HG03139 (cell line): ENCODE measurements around the gene VWA3A.
"Not testable (repeated sequence)": the region's sequence is repeated elsewhere in the genome, so short reads cannot be mapped to it uniquely, and the experiment has no call there.

Experiments used
- ATAC-seq: cut with Tn5 transposase; IDR thresholded peaks from one replicate; pipeline ENCODE4 v1.9.1; 2021; ENCODE audit not compliant: unreplicated experiment

Gene VWA3A

DNA sequence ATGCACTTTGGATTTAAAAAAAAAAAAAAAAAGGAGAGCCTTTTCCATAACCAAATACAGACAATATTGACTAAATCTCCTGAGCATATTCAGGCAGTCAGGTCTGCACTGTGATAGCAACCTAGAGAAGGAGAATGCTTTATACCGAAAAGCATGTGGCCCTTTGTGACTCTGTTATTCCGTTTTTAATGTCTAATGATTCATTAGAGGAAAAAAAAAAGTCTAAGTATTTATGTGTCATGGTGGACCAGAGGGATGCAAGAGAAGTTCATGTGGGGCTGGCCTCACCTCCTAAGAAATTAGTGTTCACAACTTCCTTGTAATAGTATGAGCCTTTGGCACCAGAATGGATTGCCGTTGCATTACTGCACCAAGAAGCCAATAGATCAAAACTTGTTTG is 11.3 kb upstream of the VWA3A start:
- no peak for ATAC-seq

- no peak for ATAC-seq
Measured at GRCh38 chr16:22086440-22086839, 5.9 kb upstream of the VWA3A start.

DNA sequence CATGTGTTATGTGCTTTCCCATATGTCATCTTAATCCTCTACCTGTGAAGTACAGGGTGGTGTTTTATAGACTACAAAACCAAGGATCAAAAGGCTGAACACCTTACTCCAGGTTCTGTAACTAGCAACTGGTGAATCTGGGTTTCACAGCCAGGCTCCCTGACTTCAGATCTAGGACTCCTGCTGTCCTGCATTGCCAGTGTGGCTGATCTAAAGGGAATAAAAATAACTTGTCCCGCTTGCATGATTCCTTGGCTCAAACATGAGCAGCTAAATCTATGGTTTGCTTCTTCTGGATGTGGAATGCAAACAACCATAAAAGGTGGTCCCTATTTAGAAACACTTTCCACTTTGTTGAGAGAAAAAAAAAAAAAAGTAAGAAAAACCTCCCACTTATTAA is 3.7 kb upstream of the VWA3A start:
- ATAC-seq, result no peak

GRCh38 chr16:22089910-22090309 is 2.4 kb upstream of the VWA3A start:
- no peak for ATAC-seq

- ATAC-seq, result no peak
Measured at GRCh38 chr16:22091721-22092120, 620 bp upstream of the VWA3A start.

DNA sequence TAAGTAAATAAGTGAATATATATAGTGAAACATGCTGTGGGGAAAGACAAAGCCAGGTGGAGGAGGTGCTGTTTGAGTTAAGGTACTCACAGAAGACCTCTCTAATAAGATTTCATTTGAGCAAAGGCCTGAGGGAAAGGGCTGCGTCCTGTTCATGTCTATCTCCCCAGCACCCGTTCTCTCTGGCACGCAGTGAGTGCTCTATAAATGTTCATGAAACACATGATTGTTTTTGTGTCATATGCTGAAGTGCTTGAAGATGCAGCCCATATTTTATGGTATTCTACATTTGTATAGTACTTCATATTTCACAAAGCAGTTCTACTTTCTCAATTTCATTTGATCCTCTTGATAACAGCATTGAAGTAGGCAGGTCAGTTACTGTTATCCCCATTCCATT is 990 bp downstream of the VWA3A start:
- no peak for ATAC-seq

GRCh38 chr16:22093996-22094395 is 1.7 kb downstream of the VWA3A start:
- ATAC-seq, result no peak

DNA sequence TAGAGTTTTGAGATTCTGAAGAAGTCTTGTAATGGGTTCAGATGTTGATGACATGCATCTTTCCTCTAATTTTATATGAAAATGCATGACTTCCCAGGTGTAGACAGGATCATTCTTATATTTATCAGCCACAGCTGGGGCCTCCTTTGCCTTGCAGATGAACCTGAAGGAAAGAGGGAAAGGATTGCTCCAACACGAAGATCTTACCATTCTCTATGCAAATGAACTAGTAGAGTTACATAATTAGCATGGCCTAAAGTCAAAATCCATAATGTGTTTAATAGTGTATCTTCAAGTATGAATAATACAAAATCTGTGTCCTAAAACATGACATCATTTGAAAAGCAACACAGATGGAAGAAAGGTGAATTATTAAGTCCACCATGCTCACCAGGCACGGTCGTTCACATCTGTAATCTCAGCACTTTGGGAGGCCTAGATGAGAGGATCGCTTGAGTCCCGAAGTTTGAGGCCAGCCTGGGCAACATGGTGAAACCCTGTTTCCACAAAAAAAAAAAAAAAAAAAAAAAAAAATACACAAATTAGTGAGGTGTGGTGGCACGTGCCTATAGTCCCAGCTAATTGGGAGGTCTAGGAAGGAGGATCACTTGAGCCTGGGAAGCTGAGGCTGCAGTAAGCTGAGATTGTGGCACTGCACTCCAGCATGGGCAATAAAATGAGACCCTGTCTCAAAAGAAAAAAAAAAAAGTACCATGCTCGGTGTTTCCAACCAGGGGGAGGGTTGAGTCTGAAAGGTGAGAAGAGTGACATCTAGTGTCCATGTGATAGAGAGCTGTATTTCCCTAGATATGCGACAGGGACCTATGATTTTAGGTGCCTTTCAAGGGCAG is 6.3 kb downstream of the VWA3A start:
- no peak for ATAC-seq

GRCh38 chr16:22099256-22099975 is 7.1 kb downstream of the VWA3A start:
- ATAC-seq, result no peak

DNA sequence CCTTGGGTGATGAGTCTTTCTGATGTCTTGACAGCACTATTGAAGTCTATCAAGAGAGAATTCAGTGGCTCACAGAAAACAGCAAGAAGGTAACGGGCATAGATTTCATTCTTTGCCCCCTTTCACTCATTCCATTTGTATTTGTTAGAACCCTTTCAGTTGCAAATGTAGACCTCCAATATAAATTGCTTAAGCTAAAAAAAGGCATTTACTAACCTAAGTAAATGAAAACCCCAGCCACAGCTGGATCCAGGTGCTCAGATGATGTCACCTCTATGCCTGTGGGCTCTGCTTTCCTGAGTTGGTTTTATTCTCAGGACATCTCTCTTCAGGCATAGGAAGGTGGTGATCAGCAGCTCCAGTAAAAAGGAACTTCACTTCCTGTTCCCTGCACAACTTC is 11.1 kb downstream of the VWA3A start:
- ATAC-seq, result no peak

DNA sequence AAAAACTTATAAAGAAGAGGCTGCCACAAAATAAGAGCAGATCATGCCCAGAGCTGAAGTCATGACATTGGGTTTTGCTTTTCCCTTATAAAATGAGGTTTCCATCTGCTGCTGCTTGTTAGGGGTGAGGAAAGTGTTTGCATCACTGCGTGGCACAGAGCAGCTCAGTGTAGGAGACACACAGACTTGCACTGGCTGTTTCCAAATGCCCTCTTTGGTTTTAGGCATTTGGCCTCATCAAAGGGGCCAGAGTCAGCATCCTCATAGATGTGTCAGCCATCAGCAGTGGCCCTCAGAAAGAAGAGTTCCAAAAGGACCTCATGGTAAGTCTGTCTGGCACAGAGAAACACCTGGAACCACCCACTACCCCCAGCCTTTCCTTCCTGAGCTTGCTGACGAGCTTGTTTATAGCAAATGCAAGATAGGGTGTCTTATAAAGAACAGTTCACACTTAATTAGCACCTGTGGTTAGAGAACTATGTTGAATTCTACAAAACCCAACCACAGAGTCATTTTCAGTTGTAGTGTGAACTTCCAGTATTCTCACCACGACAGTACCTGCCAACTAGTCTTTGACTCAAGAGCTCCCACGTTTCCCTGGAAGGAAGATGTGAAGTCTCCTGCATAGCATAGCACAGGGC is 17.0 kb downstream of the VWA3A start:
- ATAC-seq, result no peak

GRCh38 chr16:22111629-22112028 is 19.3 kb downstream of the VWA3A start:
- not testable (repeated sequence) for ATAC-seq

DNA sequence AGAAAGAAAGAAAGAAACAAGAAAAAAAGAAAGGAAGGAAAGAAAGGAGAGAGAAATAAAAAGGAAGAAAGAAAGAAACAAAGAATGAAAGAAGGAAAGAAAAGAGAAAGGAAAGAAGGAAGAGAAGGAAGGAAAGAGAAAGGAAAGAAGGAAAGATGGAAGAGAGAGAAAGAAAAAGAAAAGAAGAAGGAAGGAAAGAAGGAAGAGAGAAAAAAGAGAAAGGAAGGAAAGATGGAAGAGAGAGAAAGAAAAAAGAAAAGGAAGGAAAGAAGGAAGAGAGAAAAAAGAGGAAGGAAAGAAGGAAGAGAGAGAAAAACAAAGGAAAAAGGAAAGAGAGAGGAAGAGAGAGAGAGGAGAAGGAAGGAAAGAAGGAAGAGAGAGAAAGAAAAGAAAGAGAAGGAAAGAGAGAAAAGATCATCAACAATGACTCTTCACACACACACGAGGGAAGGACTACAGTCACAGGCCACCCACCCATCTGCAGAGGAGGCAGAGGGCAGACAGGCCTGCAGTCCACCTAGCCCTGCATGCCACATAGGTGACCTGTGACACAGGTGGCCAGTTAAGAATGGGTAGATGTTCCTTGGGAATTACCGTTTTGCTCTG is 23.9 kb downstream of the VWA3A start:
- no peak for ATAC-seq

GRCh38 chr16:22117609-22118008 is 25.3 kb downstream of the VWA3A start:
- no peak for ATAC-seq

DNA sequence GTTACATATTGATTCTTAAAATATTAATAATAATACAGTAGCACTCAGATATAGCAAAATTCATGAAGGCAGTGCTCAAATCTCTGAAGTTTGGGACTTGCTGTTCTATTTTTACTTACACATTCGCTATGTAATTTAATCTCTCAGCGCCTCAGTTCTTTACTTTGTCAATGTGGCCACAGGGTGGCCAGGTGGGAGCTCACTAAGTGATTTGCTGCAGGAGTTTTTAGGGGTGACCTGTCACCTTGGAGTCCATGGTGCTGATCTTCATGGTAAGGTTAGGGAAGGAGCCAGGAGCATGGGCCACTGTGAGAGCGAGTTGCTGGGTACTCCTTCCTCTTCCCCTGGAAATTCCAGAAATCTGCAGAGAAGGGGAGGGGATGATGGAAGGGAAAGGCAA is 28.1 kb downstream of the VWA3A start:
- ATAC-seq, result no peak

DNA sequence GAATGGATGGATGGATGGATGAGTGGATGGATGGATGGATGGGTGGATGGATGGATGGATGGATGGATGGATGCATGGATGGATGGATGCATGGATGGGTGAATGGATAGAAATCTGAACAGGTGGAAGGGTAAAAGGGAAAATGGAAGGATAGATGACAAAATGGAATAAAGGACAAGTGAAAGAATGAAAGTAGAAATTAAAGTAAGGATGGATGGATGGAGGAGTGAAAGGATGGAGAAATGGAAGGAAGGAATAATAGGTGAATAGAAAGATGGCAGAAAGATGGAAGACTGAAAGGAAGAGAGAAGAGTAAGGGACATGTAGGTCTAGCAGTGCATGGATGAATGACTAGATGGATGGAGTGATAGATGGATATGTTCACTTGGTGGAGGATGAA is 29.9 kb downstream of the VWA3A start:
- ATAC-seq, result no peak

DNA sequence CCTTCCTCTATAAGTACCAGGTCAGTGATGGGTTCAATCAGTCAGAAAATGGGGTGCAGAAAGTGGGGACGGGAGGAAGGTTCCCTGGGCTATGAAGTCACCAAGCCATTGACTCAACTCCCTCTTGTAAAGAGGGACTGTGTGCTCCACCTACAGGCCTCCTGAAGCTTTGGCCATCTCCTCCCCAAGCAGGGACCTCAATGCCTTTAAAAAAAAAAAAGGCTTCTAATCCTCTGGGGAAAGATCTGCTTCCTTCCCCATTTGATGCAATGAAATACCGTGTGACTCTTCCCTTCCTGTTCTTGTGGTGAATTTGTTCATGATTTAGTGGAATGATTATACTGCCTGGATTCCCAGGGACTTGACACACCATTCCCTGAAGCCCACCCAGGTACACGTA is 30.8 kb downstream of the VWA3A start:
- no peak for ATAC-seq

- ATAC-seq, result no peak
Measured at GRCh38 chr16:22123759-22124490, 31.6 kb downstream of the VWA3A start.

DNA sequence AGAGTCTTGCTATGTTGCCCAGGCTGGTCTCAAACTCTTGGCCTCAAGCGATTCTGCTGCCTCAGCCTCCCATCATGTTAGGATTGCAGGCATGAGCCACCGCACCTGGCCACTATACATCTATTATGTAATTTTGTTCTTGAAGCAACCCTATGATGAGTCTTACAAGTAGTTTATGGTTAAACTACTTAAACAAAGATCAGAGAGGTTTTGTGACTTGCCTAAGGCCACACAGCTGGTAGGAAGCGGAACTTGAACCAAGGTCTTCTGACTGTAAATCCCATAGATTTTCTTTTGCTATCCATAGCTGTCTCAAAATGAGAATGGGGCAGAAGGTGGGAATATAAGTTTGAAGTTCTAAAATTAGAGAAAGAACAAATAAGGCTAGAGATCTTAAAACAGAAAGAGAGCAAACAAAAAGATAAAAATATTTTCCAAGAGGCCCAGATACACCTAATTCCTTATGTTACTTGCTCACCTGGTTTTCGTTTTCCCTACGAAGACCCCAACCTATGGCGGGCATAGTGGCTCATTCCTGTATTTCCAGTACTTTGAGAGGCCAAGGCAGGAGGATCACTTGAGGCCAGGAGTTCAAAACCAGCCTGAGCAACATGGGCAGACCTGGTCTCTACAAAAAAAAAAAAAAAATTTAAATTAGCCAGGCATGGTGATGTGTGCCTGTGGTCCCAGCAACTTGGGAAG is 32.4 kb downstream of the VWA3A start:
- no peak for ATAC-seq

GRCh38 chr16:22126037-22126558 is 33.8 kb downstream of the VWA3A start:
- no peak for ATAC-seq
